Measurements from ENCODE around the gene CACHD1. TPM values are rescaled to one million over a fixed set of nuclear protein-coding genes. Genes with fewer than 3 reads are reported as not detected.

CACHD1 gene
- total RNA-seq, 1 experiment from 2014 or later: 29.9 TPM

- Histone ChIP-seq H3K27me3 (ENCODE audit: control insufficient read depth, insufficient read depth, low read length) (no peaks in the 10 kb centered on the region), H3K9me3 (ENCODE audit: control insufficient read depth, insufficient read depth, low read depth, low read length) (no peaks in the 10 kb centered on the region), H3K4me1 (ENCODE audit: control insufficient read depth, insufficient read depth, low read length) (peaks cover 20% of the 10 kb centered on the region), H3K27ac (ENCODE audit: low read length) (no peak overlapping the region), H3K36me3 (ENCODE audit: control insufficient read depth, insufficient read depth, low read length) (no peaks in the 10 kb centered on the region), H3K4me3 (ENCODE audit: low read depth in 2 of 2, low read length in 2 of 2) (no peak overlapping the region)
- CTCF ChIA-PET: no interaction called here
- intact Hi-C loops (cut with micrococcal nuclease; ENCODE audit: unreplicated experiment): no loop called here
- no peak for ATAC-seq
- DNase-seq (ENCODE audit: low read depth, low spot score): no peak
- POLR2A ChIA-PET: no interaction called here
- in situ Hi-C loops (cut with HindIII; ENCODE audit: low pct_unique_long_range_greater_than_20kb, low sequenced_read_pairs): no loop called here
- TF ChIP-seq POLR2AphosphoS5 (IDR thresholded peaks at IDR 0.05; ENCODE audit: low read depth, low read length) (no peak), TCF7L2 (IDR thresholded peaks at IDR 0.05; ENCODE audit: low read depth, low read length) (no peak), SIN3A (IDR thresholded peaks at IDR 0.05; ENCODE audit: borderline replicate concordance, insufficient read depth, low read depth, low read length) (no peak)
- TF ChIP-seq, protein P1, sequence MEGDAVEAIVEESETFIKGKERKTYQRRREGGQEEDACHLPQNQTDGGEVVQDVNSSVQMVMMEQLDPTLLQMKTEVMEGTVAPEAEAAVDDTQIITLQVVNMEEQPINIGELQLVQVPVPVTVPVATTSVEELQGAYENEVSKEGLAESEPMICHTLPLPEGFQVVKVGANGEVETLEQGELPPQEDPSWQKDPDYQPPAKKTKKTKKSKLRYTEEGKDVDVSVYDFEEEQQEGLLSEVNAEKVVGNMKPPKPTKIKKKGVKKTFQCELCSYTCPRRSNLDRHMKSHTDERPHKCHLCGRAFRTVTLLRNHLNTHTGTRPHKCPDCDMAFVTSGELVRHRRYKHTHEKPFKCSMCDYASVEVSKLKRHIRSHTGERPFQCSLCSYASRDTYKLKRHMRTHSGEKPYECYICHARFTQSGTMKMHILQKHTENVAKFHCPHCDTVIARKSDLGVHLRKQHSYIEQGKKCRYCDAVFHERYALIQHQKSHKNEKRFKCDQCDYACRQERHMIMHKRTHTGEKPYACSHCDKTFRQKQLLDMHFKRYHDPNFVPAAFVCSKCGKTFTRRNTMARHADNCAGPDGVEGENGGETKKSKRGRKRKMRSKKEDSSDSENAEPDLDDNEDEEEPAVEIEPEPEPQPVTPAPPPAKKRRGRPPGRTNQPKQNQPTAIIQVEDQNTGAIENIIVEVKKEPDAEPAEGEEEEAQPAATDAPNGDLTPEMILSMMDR (IDR thresholded peaks at IDR 0.05): no peak
- TF ChIP-seq, protein P2, sequence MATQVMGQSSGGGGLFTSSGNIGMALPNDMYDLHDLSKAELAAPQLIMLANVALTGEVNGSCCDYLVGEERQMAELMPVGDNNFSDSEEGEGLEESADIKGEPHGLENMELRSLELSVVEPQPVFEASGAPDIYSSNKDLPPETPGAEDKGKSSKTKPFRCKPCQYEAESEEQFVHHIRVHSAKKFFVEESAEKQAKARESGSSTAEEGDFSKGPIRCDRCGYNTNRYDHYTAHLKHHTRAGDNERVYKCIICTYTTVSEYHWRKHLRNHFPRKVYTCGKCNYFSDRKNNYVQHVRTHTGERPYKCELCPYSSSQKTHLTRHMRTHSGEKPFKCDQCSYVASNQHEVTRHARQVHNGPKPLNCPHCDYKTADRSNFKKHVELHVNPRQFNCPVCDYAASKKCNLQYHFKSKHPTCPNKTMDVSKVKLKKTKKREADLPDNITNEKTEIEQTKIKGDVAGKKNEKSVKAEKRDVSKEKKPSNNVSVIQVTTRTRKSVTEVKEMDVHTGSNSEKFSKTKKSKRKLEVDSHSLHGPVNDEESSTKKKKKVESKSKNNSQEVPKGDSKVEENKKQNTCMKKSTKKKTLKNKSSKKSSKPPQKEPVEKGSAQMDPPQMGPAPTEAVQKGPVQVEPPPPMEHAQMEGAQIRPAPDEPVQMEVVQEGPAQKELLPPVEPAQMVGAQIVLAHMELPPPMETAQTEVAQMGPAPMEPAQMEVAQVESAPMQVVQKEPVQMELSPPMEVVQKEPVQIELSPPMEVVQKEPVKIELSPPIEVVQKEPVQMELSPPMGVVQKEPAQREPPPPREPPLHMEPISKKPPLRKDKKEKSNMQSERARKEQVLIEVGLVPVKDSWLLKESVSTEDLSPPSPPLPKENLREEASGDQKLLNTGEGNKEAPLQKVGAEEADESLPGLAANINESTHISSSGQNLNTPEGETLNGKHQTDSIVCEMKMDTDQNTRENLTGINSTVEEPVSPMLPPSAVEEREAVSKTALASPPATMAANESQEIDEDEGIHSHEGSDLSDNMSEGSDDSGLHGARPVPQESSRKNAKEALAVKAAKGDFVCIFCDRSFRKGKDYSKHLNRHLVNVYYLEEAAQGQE (IDR thresholded peaks at IDR 0.05; ENCODE audit: insufficient read depth in 1 of 2, low read depth in 2 of 2, low read length in 1 of 2): no peak
- BruUV-seq (replicated peaks): no TSS peak
These were observed 57.2 kb downstream of the CACHD1 start for GRCh38 chr1:64527165-64527564.

DNA sequence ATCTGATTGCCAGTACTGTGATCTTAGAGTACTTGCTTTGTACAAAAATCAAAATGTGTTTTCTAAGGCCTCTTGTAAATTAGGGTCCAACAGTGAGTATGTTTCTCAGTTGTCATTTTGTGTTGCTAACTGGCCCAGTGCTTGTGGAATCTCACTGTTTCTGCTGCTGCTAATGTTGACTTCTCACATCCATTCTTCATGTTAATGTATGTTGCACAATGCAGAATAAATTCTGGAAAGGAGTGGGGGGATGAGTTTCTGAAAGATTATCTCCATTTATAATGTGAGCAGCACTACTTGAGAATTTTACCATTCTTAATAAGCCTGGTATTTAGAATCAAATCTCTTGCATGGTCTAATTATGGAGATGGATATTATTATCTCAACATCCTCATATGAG, 57.9 kb downstream of the CACHD1 start:
- no peak for TF ChIP-seq SIN3A (IDR thresholded peaks at IDR 0.05; ENCODE audit: borderline replicate concordance, insufficient read depth, low read depth, low read length)
- TF ChIP-seq, protein P2 (IDR thresholded peaks at IDR 0.05; ENCODE audit: insufficient read depth in 1 of 2, low read depth in 2 of 2, low read length in 1 of 2): no peak
- no peak for TF ChIP-seq POLR2AphosphoS5 (IDR thresholded peaks at IDR 0.05; ENCODE audit: low read depth, low read length)
- no peak for TF ChIP-seq TCF7L2 (IDR thresholded peaks at IDR 0.05; ENCODE audit: low read depth, low read length)
- TF ChIP-seq, protein P1 (IDR thresholded peaks at IDR 0.05): no peak
- peaks cover 26% of the 10 kb centered on the region for H3K4me1 ChIP-seq (ENCODE audit: control insufficient read depth, insufficient read depth, low read length)
- POLR2A ChIA-PET: no interaction called here
- DNase-seq (ENCODE audit: low read depth, low spot score) (no peak), ATAC-seq (no peak)
- no peak overlapping the region for H3K27ac ChIP-seq (ENCODE audit: low read length)
- no peaks in the 10 kb centered on the region for H3K9me3 ChIP-seq (ENCODE audit: control insufficient read depth, insufficient read depth, low read depth, low read length)
- no TSS peak for BruUV-seq (replicated peaks)
- in situ Hi-C loops (cut with HindIII; ENCODE audit: low pct_unique_long_range_greater_than_20kb, low sequenced_read_pairs) (no loop called here), intact Hi-C loops (cut with micrococcal nuclease; ENCODE audit: unreplicated experiment) (no loop called here)
- no peaks in the 10 kb centered on the region for H3K36me3 ChIP-seq (ENCODE audit: control insufficient read depth, insufficient read depth, low read length)
- CTCF ChIA-PET: no interaction called here
- H3K4me3 ChIP-seq (ENCODE audit: low read depth in 2 of 2, low read length in 2 of 2): no peak overlapping the region
- H3K27me3 ChIP-seq (ENCODE audit: control insufficient read depth, insufficient read depth, low read length): no peaks in the 10 kb centered on the region
